Measurements from ENCODE around the gene ADAMTS2.

ADAMTS2 gene

GRCh38 chr5:179150011-179150410 lies 195.2 kb downstream of the ADAMTS2 start:
- no peak for DNase-seq

DNA sequence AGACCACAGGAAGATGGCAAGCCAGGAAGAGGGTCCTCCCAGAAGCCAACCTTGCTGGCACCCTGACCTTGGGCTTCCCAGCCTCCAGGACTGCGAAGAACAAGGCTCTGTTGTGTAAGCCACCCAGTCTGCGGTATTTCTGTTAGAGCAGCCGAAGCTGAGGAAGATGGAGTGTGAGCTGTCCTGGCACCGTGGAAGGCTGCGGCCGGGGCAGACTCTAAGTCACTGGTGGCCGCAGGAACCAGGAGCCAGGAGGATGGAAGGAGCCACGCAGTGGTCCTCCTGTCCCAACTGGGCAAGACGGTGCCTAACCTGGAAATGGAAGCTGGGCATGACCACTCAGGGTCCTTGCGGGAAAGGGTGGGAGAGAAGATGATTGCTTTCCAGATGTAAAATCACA lies 196.0 kb downstream of the ADAMTS2 start:
- no peak for DNase-seq

DNA sequence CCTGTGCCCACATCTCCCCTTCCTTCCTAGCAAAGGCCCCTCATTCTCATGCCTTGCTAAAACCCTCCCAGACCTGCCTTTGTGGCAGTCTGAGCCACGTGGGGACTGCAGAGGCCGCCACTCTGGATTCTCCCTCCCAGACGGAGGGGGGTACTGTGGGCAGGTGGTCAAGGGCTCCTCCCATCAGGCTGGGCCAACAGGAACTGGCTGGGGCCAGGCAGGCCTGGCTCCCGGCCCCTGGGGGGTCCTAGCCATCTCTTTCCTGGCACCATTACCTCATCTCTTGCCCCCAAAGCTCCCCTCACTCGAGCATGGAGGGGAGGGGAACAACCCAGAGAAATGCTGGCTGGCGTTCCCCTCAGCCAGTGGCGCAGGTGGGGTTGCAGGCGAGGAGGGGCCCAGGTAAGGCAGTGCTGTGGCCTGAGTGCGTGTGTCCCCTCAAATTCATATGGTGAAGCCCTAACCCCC lies 196.5 kb downstream of the ADAMTS2 start:
- no peak for DNase-seq

- DNase-seq, result no peak
Measured at GRCh38 chr5:179147991-179148702, 197.1 kb downstream of the ADAMTS2 start.

- DNase-seq, result no peak
Measured at GRCh38 chr5:179146277-179146676, 199.0 kb downstream of the ADAMTS2 start.

GRCh38 chr5:179143446-179143845 lies 201.8 kb downstream of the ADAMTS2 start:
- no peak for DNase-seq

DNA sequence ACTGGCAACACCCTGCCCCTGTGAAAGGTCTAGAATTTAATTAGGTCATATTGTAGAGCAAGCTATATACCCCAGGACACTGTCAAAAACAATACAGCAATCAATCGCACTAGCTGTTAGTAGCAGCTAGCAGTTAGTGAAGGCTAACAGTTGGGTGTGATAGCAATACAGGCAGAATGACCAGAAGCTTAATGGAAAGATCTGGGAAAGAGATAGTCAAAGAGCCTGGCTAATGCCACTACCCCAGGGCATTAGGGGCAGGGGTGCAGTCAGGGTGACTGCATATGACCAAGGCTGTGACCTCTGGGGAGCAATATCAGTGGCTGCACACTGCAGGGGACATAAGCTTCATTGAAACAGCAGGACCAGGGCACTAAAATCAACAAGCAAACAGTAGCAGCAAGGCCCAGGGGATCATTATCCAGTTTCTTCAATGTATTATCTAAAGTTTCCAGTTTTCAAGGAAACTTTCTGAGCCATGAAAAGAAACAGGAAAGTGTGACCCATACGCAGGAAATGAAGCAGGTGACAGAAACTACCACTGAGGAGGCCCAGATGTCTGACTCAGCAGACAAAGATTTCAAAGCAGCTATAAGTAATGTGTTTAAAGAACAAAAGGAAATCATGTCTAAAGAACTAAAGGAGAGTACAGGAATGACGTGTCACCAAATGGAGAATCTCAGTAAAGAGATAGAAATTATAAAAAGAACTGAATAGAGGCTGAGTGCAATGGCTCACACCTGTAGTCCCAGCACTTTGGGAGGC lies 202.6 kb downstream of the ADAMTS2 start:
- DNase-seq, result no peak

DNA sequence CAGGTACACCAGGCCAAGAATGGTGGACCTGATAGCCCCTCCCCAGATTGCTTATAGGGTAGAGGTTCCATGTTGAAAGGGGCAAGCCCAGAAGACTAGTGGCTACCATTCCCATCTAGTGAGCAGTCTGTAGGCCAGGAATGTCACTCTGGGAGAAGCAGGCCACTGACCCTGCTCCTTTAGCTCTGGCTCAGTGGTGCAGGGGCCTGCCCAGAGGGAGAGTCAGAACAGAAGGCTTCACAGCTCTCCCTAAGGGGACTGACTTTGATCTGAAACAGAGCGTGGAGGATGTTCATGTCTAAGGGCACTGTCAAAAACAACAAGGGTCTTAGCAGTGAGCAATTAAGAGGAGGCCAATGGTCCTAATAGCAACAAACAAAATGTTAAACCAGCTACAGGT lies 203.4 kb downstream of the ADAMTS2 start:
- no peak for DNase-seq

- no peak for DNase-seq
Measured at GRCh38 chr5:179140293-179140692, 205.0 kb downstream of the ADAMTS2 start.

DNA sequence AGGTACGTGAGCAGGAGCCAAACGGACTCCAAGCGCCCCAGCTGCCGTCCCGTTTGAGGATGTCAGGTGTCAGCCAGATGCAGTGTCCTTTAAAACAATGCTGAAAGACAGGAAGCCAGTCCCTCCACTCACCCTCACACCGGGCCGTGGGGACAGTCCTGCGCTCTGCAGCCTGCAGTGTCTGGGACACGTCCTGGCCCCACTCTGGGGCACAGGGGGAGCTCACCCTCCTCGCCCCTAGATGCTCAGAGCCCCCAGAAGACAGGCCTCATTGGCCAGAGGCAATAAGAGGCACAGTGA lies 205.4 kb downstream of the ADAMTS2 start:
- no peak for DNase-seq

GRCh38 chr5:179139111-179139935 lies 205.9 kb downstream of the ADAMTS2 start:
- no peak for DNase-seq

GRCh38 chr5:179138568-179138925 lies 206.7 kb downstream of the ADAMTS2 start:
- DNase-seq, result no peak

DNA sequence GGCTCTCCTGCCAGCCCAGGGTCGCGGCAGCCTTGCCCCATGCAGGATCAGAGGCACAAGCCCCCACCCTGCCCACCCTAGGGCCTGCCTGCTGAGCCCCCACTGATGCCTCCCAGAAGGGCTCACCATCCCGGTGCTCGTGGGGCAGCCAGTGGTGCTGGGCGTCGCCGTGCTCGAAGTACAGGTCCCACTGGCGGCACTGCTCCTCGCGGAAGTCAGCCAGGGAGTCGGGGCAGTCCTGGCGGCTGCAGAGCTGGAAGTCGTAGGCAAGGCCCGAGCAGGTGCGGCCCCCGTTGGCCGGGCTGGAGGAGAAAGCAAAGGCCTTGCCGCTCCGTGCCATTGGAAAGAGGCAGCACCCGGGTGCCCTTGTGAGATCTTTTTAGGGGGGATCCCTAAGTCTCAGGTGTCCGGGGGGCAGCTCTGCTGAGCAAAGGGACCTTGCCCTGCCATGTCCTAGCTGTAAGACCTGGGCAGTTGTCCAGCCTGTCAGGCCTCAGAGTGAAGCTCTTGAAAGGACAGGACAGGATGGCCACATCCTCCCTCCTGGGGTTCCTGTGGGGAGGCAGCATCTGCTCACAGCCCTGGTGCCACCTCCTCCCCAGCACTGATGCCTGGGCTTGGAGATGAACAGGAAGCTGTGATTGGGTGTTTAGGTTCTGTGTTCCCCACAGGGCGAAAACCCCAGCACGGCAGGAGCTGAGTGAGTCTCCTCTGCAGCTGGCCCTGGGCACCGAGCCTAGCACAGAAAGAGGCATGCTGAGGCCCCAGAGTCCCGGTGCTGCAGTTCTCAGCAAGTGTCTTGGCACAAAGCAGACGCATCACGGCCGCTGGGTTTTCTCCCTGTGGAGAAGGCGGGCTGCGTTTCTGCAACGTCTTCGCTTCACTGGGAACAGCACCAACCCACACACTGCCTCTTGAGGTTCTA lies 207.4 kb downstream of the ADAMTS2 start:
- DNase-seq, result no peak

GRCh38 chr5:179137016-179137642 lies 208.1 kb downstream of the ADAMTS2 start:
- DNase-seq, result no peak

DNA sequence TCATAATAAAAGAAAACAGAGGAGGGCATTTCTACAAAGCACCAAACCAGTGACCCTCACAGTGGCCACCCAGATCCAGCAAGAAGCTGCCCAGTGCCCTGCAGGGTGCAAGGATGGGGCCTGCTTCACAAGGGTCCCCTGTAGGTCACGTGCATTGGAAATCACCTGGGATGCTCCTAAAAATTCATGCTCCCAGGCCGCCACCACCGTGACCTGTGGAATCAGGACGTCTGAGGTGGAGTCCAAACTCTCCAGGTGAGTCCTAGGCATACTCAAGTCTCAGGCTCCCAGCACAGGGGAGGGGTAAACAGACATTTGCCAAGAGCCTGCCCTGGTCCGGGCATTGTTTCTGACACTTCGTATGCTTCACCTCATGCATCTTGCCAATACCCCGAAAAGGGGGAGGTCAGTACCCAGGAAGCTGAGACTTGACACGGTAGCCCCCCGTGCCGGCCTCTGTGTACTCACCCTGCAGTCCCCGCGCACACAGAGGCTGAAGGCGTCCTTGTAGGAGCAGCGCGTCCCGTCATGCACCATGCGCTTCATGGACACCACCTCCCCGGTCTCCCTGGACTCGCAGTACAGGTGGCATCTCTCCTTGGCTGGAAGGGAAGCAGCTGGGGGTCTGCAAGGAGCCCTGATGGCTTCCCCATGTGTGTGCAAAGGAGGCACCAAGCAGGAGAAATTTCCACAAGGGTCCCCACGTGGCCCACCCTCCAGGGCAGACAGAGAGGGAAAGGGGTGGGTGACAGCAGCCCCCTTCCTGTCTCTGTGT lies 209.6 kb downstream of the ADAMTS2 start:
- DNase-seq, result no peak

GRCh38 chr5:179135006-179135405 lies 210.3 kb downstream of the ADAMTS2 start:
- DNase-seq, result no peak

- DNase-seq, result no peak
Measured at GRCh38 chr5:179134511-179134910, 210.8 kb downstream of the ADAMTS2 start.

DNA sequence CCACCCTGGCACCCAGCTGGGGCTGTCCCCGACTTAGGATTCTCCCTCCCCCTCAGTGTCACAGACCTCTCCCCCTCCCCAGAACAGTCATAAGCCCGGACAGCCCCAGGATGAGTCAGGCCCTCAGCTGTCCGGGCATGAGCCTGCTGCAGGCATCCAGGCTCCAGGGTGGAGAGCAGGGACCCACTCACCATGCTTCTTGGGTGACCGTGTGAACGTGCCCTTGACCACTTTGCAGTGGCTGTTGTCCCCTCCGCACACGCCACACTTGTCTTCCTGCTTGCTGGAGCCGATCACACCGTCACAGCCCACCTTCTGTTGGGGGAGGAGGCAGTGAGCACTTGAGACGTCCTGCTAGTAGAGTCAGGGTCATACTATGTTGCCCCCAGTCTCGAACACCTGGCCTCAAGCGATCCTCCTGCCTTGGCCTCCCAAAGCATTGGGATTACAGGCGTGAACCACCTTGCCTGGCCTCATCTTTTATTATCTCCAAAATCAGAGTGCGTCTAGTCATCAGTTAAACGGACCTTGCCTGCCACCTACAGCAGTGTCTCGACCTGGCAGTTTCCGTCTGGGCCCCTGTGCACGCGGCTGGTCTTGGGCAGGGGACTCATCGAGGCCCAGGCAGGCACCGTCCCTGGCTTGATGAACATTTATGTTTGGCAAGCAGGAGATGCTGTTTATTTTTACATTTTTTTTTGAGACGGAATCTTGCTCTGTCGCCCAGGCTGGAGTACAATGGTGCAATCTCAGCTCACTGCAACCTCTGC lies 212.5 kb downstream of the ADAMTS2 start:
- no peak for DNase-seq

DNA sequence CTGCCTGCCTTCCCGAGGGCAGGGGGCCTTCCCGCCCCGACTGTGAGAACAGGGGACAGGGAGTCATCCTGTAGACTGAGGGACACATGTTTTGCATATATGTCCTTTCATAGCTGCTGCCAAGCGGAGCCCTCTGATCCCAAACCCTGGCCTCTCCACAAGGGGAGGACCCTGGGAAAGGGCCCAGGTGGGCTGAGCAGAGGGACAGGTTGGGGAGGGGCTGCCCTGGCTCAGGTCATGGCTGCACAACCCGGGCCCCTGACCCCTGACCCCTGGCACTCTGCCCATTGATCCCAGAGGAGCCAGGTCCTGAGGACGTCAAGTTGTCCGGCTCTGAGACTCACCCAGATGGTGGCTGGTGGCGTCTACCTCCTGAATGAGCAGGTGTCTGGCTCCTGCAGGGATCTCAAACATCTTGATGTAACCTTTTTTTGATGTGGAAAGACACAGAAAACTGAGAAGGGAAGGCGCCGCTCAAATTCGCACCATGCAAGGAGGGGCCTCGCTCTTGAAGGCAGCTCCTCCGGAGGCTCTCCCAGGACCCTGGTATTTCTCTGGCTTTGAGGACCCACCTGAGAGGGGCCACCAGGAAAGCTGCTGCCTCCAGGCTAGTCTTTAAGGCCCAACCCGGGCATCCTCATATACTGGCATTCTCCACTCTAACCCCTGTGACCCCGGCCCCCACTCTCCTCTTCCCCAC lies 213.2 kb downstream of the ADAMTS2 start:
- no peak for DNase-seq

- DNase-seq, result no peak
Measured at GRCh38 chr5:179131321-179131835, 213.9 kb downstream of the ADAMTS2 start.

Measured in inflammatory macrophage treated with lipopolysaccharide for 4 hours (primary cell).